ENCODE results near the gene RBP4. TPM values are rescaled to one million over a fixed set of nuclear protein-coding genes. Genes with fewer than 3 reads are reported as not detected.

The RBP4 gene
- total RNA-seq, 3 donors from 2014 or later, result 63.5 to 813 (median 111) TPM

DNA sequence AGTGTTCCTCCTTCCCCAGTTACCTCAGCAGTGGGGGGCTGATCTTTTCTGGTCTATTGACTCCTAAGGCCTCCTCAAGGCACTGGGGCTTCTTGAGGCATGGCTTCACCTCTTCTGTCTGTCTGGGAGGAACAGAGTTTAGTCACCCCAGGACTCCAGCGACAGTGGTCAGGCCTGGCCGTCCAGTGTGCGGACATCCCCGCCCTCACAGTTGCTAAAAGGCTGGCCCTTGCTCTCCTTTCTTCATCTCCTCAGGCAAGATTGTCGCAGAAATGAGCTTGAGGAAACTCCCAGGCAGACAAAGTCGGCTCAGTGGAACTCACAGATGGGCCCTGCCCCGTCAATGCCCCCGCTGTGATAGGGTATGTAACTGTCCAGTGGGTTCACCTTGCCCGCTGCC, 41.5 kb downstream of the RBP4 start:
- no peak for TF ChIP-seq POLR2AphosphoS5 (IDR thresholded peaks at IDR 0.05)
- TF ChIP-seq POLR2A (IDR thresholded peaks at IDR 0.05), result no peak
- TF ChIP-seq, protein P1, sequence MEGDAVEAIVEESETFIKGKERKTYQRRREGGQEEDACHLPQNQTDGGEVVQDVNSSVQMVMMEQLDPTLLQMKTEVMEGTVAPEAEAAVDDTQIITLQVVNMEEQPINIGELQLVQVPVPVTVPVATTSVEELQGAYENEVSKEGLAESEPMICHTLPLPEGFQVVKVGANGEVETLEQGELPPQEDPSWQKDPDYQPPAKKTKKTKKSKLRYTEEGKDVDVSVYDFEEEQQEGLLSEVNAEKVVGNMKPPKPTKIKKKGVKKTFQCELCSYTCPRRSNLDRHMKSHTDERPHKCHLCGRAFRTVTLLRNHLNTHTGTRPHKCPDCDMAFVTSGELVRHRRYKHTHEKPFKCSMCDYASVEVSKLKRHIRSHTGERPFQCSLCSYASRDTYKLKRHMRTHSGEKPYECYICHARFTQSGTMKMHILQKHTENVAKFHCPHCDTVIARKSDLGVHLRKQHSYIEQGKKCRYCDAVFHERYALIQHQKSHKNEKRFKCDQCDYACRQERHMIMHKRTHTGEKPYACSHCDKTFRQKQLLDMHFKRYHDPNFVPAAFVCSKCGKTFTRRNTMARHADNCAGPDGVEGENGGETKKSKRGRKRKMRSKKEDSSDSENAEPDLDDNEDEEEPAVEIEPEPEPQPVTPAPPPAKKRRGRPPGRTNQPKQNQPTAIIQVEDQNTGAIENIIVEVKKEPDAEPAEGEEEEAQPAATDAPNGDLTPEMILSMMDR (IDR thresholded peaks at IDR 0.05), result no peak
- no peaks in the 10 kb centered on the region for H3K27me3 ChIP-seq
- intact Hi-C loops (cut with DNase I; ENCODE audit: low total_unique reads), result no loop called here

GRCh38 chr10:93554760-93555432, 46.1 kb downstream of the RBP4 start:
- H3K27me3 ChIP-seq, result no peaks in the 10 kb centered on the region
- peak; percentile 35 to 66 for DNase-seq (ENCODE audit: low spot score in 2 of 2)
- intact Hi-C loops (cut with DNase I; ENCODE audit: low total_unique reads), result no loop called here
- TF ChIP-seq POLR2A (IDR thresholded peaks at IDR 0.05) (no peak), POLR2AphosphoS5 (IDR thresholded peaks at IDR 0.05) (no peak)
- TF ChIP-seq, protein P1 (IDR thresholded peaks at IDR 0.05), result peak in 2 of 3 donors; percentile 50 to 63
- no peaks in the 10 kb centered on the region for H3K36me3 ChIP-seq
- H3K4me3 ChIP-seq, result no peak overlapping the region
- no peaks in the 10 kb centered on the region for H3K4me1 ChIP-seq
- peaks cover 0 to 7% of the 10 kb centered on the region in 2 donors for H3K9me3 ChIP-seq
- H3K27ac ChIP-seq, result no peak overlapping the region

More for the DNA sequence above, 41.5 kb downstream of the RBP4 start:
- H3K4me3 ChIP-seq, result no peak overlapping the region
- no peak overlapping the region for H3K27ac ChIP-seq
- no peak for DNase-seq (ENCODE audit: low spot score in 2 of 2)
- H3K4me1 ChIP-seq, result no peaks in the 10 kb centered on the region
- H3K9me3 ChIP-seq, result peaks cover 0 to 9% of the 10 kb centered on the region in 2 donors
- no peaks in the 10 kb centered on the region for H3K36me3 ChIP-seq

DNA sequence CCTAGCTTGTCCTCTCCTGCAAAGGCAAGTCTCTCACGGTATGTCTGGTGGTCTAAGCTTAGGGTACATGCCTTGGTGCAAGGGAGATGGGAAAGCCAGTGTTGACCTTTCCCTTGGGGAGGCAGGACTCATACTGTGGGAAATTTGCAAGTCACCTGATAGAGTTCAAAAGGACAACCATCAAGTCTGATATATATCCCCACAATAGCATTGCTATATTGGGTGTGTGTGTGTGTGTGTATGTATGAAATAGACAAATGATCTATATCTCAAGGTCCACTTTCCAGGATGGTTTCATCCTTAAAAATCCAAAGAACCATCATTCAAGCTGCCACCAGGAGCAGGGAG, 46.7 kb downstream of the RBP4 start:
- H3K27me3 ChIP-seq, result no peaks in the 10 kb centered on the region
- no peaks in the 10 kb centered on the region for H3K4me1 ChIP-seq
- no peak overlapping the region for H3K4me3 ChIP-seq
- peaks cover 0 to 1% of the 10 kb centered on the region in 2 donors for H3K9me3 ChIP-seq
- no peak for DNase-seq (ENCODE audit: low spot score in 2 of 2)
- TF ChIP-seq POLR2AphosphoS5 (IDR thresholded peaks at IDR 0.05), result no peak
- TF ChIP-seq, protein P1 (IDR thresholded peaks at IDR 0.05), result no peak
- TF ChIP-seq POLR2A (IDR thresholded peaks at IDR 0.05), result no peak
- intact Hi-C loops (cut with DNase I; ENCODE audit: low total_unique reads), result no loop called here
- no peak overlapping the region for H3K27ac ChIP-seq
- no peaks in the 10 kb centered on the region for H3K36me3 ChIP-seq

GRCh38 chr10:93553482-93554315, 47.3 kb downstream of the RBP4 start:
- Histone ChIP-seq H3K4me3 (no peak overlapping the region), H3K36me3 (no peaks in the 10 kb centered on the region), H3K4me1 (no peaks in the 10 kb centered on the region), H3K27ac (no peak overlapping the region), H3K27me3 (no peaks in the 10 kb centered on the region), H3K9me3 (no peaks in the 10 kb centered on the region)
- no peak for DNase-seq (ENCODE audit: low spot score in 2 of 2)
- intact Hi-C loops (cut with DNase I; ENCODE audit: low total_unique reads), result no loop called here
- TF ChIP-seq POLR2A (IDR thresholded peaks at IDR 0.05) (no peak), POLR2AphosphoS5 (IDR thresholded peaks at IDR 0.05) (no peak)
- TF ChIP-seq, protein P1 (IDR thresholded peaks at IDR 0.05), result no peak

DNA sequence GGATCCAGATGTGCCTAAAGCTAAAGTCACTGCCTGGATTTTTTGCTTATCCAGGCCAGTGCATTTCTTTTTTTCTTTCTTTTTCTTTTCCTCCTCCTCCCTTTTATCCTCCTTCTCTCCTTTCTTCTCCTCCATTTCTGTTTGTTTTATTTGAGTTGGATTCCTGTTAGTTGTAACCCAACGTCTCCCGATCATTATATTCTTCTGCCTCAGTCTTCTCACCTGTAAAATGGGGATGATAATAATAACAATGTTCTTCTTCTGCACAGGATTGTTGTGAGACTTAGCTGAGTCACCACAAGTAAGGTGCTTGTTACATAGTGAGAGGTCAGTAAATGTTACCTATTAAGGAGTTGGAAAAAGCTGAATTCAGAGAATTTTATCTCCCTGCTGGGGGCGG, 48.3 kb downstream of the RBP4 start:
- intact Hi-C loops (cut with DNase I; ENCODE audit: low total_unique reads), result no loop called here
- no peaks in the 10 kb centered on the region for H3K4me1 ChIP-seq
- H3K4me3 ChIP-seq, result no peak overlapping the region
- no peaks in the 10 kb centered on the region for H3K27me3 ChIP-seq
- H3K27ac ChIP-seq, result no peak overlapping the region
- no peaks in the 10 kb centered on the region for H3K9me3 ChIP-seq
- no peak for DNase-seq (ENCODE audit: low spot score in 2 of 2)
- no peak for TF ChIP-seq POLR2AphosphoS5 (IDR thresholded peaks at IDR 0.05)
- TF ChIP-seq, protein P1 (IDR thresholded peaks at IDR 0.05), result no peak
- TF ChIP-seq POLR2A (IDR thresholded peaks at IDR 0.05), result no peak
- H3K36me3 ChIP-seq, result no peaks in the 10 kb centered on the region
